NCI-H2227 treated with DMSO at 0.1 percent for 48 hours (cell line): ENCODE results near the gene VPS16.
"Not testable (repeated sequence)": the region's sequence is repeated elsewhere in the genome, so short reads cannot be mapped to it uniquely, and the experiment has no call there.

Source experiments
- DNase-seq: peaks from one replicate; lab custom pipeline; 2025; lab: John Stamatoyannopoulos, UW

Gene VPS16

GRCh38 chr20:2807019-2807418, 33.5 kb upstream of the VPS16 start:
- DNase-seq: no peak

GRCh38 chr20:2807929-2808328, 32.6 kb upstream of the VPS16 start:
- DNase-seq: not testable (repeated sequence)

GRCh38 chr20:2809690-2810089, 30.9 kb upstream of the VPS16 start:
- no peak for DNase-seq

- DNase-seq: no peak
Observed at GRCh38 chr20:2812189-2812588, 28.4 kb upstream of the VPS16 start.

- DNase-seq: no peak
Observed at GRCh38 chr20:2814076-2814475, 26.5 kb upstream of the VPS16 start.

GRCh38 chr20:2814587-2815051, 25.9 kb upstream of the VPS16 start, which contains the start of gene C20orf141:
Gene C20orf141 (plus strand): TSS chr20:2814987. CDS start chr20:2815185, 198 bp downstream.
- DNase-seq: no peak

GRCh38 chr20:2815242-2815900, 25.2 kb upstream of the VPS16 start:
- DNase-seq: no peak

- no peak for DNase-seq
Observed at GRCh38 chr20:2816030-2816582, 24.4 kb upstream of the VPS16 start, which contains the start of gene TMEM239. Gene TMEM239 (plus strand): TSS chr20:2816364. CDS start chr20:2816555, 191 bp downstream.

GRCh38 chr20:2816583-2817340, 23.8 kb upstream of the VPS16 start:
- no peak for DNase-seq

- no peak for DNase-seq
Observed at GRCh38 chr20:2817341-2817726, 23.2 kb upstream of the VPS16 start.

- DNase-seq: no peak
Observed at GRCh38 chr20:2817891-2818595, 22.5 kb upstream of the VPS16 start.

- DNase-seq: no peak
Observed at GRCh38 chr20:2820084-2820895, 20.3 kb upstream of the VPS16 start.

- no peak for DNase-seq
Observed at GRCh38 chr20:2820896-2821869, 19.4 kb upstream of the VPS16 start.

- no peak for DNase-seq
Observed at GRCh38 chr20:2822073-2822472, 18.5 kb upstream of the VPS16 start.

- DNase-seq: no peak
Observed at GRCh38 chr20:2825761-2826160, 14.8 kb upstream of the VPS16 start.

- no peak for DNase-seq
Observed at GRCh38 chr20:2826655-2827054, 13.9 kb upstream of the VPS16 start.

- DNase-seq: no peak
Observed at GRCh38 chr20:2829376-2829775, 11.2 kb upstream of the VPS16 start.

- DNase-seq: not testable (repeated sequence)
Observed at GRCh38 chr20:2831206-2831605, 9.3 kb upstream of the VPS16 start.

GRCh38 chr20:2833761-2834160, 6.8 kb upstream of the VPS16 start:
- no peak for DNase-seq

- DNase-seq: no peak
Observed at GRCh38 chr20:2834401-2835110, 6.0 kb upstream of the VPS16 start.
